GM06990 (cell line): ENCODE data around the gene MYO16.

Experiments
- DNase-seq: peaks from one replicate; pipeline ENCODE4 v3.0.0-alpha.2; 2011; ENCODE audit not compliant: insufficient read length; ENCODE audit errors: extremely low read depth
- H3K27me3 ChIP-seq: replicated peaks from 2 replicates; pipeline ENCODE4 v1.6.0; 2011; ENCODE audit warnings: low read length; ENCODE audit not compliant: control insufficient read depth, insufficient read depth
- H3K36me3 ChIP-seq: 2 replicates; pipeline ENCODE4 v1.5.1; 2011; ENCODE audit warnings: low read length; ENCODE audit not compliant: control insufficient read depth, insufficient read depth
- H3K4me3 ChIP-seq: replicated peaks from 2 replicates; pipeline ENCODE4 v1.5.1; 2011; ENCODE audit warnings: low read depth, mild to moderate bottlenecking, control low read depth, low read length
- TF ChIP-seq, protein P1 (sequence below): IDR thresholded peaks from 2 replicates; pipeline ENCODE4 v1.5.1; 2011; ENCODE audit warnings: low read length, control low read depth, mild to moderate bottlenecking, inconsistent platforms; ENCODE audit not compliant: insufficient read depth, poor library complexity, severe bottlenecking

The MYO16 gene

DNA sequence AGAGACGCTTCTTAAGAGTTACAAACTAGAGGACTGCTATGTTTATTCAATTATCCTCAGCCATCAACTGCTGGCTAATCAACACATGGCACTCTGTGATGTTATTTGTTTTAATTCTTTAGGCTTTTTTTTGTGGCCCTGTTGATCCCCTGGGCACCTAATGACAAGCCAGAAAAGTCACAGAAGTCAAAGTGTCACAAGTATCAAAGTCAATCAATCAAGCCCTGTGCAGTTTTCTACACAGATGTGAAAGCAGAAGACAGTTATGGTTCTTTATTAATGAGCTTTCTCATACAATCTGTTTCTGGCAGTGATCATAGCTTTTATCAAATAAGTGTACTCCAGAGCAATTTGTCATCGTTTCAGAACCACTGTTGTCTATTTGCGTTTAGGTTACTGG, 34.3 kb downstream of the MYO16 start:
- Histone ChIP-seq H3K27me3 (no peaks in the 10 kb centered on the region), H3K4me3 (no peak overlapping the region), H3K36me3 (no peaks in the 10 kb centered on the region)
- no peak for DNase-seq
- TF ChIP-seq, protein P1, sequence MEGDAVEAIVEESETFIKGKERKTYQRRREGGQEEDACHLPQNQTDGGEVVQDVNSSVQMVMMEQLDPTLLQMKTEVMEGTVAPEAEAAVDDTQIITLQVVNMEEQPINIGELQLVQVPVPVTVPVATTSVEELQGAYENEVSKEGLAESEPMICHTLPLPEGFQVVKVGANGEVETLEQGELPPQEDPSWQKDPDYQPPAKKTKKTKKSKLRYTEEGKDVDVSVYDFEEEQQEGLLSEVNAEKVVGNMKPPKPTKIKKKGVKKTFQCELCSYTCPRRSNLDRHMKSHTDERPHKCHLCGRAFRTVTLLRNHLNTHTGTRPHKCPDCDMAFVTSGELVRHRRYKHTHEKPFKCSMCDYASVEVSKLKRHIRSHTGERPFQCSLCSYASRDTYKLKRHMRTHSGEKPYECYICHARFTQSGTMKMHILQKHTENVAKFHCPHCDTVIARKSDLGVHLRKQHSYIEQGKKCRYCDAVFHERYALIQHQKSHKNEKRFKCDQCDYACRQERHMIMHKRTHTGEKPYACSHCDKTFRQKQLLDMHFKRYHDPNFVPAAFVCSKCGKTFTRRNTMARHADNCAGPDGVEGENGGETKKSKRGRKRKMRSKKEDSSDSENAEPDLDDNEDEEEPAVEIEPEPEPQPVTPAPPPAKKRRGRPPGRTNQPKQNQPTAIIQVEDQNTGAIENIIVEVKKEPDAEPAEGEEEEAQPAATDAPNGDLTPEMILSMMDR, result no peak

DNA sequence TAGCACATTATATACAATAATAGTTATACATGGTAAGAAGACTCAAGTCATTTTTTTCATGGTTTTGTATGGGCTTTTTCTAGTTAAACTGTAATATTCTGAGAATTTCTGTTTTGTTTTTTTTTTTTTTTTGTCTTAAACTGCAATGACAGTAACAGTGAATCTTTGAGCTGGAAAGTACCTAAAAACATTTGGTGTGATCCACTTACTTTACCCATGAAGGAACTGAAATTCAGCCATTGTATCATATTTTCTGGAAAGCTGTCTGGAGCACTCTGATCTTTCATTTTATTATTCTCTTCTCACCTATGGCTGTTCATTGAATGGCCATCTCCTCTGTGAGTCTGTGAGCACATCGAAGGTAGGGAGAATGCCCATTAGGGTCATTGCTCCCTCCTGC, 37.8 kb downstream of the MYO16 start:
- TF ChIP-seq, protein P1, result no peak
- H3K4me3 ChIP-seq, result no peak overlapping the region
- DNase-seq, result no peak
- no peaks in the 10 kb centered on the region for H3K27me3 ChIP-seq
- H3K36me3 ChIP-seq, result no peaks in the 10 kb centered on the region

DNA sequence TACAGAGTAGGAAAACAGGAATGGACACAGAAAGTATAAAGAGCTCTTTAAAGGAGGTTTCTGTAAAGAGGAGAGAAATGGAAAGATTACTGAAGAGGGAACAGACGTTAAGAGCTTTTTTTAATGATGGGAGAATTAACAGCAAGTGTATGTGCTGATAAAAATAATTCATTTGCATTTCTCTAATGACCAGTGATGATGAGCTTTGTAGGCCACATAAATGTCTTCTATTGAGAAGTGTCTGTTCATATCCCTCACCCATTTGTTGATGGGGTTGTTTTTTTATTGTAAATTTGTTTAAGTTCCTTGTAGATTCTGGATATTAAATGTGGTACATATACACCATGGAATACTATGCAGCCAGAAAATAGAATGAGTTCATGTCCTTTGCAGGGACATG, 40.0 kb downstream of the MYO16 start:
- H3K36me3 ChIP-seq, result no peaks in the 10 kb centered on the region
- DNase-seq, result no peak
- H3K27me3 ChIP-seq, result no peaks in the 10 kb centered on the region
- H3K4me3 ChIP-seq, result no peak overlapping the region
- TF ChIP-seq, protein P1, result no peak

DNA sequence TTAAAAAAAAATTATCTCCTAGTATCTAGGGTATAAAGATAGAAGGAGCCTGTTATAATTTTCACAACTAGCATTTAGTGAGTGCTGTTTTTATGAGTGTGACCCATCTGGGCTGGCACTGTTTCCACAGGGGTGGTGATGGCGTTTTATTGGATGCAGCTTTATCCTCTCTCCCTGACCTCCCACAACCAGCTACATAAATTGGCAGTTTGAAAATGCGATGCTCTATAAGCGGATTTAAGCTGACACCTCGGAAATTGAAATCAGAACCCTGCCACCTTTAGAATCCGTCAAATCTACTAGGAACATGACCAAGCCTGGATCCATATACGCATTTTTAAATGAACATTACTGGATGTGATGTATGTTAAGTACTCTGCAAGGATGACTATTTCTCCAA, 44.9 kb downstream of the MYO16 start:
- DNase-seq, result no peak
- H3K4me3 ChIP-seq, result no peak overlapping the region
- TF ChIP-seq, protein P1, result no peak

DNA sequence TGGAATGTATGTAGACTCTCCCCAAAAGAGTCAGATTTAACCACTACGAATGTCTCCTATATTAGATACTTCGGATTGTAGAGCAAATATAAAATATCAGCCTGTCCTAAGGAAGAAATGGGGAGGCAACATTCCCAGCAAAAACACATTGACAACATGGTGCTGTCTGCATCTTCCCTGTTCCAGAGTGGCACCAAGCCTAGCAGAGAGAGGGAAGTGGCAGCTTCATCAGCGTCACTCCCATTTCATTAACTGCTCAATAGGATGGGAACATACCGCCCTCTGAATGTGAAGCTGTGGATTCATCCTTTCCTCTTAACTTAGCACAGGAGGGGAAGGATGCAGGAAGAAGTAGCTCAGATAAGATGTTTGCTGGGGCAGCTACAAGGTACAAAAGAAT, 45.4 kb downstream of the MYO16 start:
- DNase-seq, result no peak
- no peaks in the 10 kb centered on the region for H3K36me3 ChIP-seq
- TF ChIP-seq, protein P1, result no peak
- H3K4me3 ChIP-seq, result no peak overlapping the region
- no peaks in the 10 kb centered on the region for H3K27me3 ChIP-seq

More for the DNA sequence above, 44.9 kb downstream of the MYO16 start:
- Histone ChIP-seq H3K36me3 (no peaks in the 10 kb centered on the region), H3K27me3 (no peaks in the 10 kb centered on the region)

DNA sequence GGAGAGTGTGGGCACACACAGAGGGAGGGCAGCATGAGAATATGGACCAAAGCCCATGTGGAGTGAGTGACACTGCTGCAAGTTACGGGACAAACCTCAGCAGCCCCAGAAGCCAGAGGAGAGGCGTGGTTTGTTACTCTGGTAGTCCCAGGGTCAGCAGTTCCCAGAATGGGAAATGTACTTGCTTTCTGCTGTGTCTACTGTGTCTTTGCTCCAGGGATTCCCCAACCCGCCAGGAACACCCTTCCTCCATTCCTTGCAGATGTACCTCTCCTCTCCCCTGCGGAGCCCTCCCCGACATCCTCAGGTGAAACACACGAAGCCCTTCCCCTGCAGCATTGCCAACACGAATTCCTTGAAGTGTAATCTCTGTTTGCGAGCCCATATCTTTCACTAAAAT, 47.2 kb downstream of the MYO16 start:
- TF ChIP-seq, protein P1, result no peak
- H3K4me3 ChIP-seq, result no peak overlapping the region
- no peaks in the 10 kb centered on the region for H3K27me3 ChIP-seq
- no peak for DNase-seq
- H3K36me3 ChIP-seq, result no peaks in the 10 kb centered on the region
